ENCODE data around the gene SSBP3.
A peak's percentile ranks its signal among the peaks of the same experiment; 100 is the strongest.

The SSBP3 gene

DNA sequence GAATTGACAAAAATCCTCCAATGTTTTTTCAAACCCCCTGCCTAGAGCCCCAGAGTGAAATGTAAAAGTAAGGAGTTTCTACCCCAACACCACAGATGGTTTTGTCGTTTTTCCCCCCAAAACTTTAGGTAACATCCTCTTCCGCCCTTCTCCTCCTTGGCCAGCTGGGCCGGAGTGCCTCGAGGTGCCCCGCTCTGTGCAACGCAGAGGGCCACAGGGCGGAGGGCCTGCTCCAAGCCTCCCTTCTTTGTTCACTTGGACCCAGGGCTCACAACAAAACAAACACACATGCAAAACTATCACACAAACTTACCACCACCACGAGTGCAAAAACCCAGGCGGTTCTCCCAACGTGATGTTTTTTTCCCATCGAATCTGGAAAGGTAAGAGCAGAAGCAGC is 1.9 kb downstream of the SSBP3 start:
- no peak for ATAC-seq
- Mint-ChIP-seq H3K36me3 (peaks cover 62% of the 10 kb centered on the region), H3K9me3 (no peaks in the 10 kb centered on the region), H3K4me3 (peak overlapping the region; percentile 85), H3K4me1 (peaks cover 78% of the 10 kb centered on the region), H3K27ac (peak overlapping the region; percentile 72)
- no peak for DNase-seq (ENCODE audit: low spot score in 2 of 2)

DNA sequence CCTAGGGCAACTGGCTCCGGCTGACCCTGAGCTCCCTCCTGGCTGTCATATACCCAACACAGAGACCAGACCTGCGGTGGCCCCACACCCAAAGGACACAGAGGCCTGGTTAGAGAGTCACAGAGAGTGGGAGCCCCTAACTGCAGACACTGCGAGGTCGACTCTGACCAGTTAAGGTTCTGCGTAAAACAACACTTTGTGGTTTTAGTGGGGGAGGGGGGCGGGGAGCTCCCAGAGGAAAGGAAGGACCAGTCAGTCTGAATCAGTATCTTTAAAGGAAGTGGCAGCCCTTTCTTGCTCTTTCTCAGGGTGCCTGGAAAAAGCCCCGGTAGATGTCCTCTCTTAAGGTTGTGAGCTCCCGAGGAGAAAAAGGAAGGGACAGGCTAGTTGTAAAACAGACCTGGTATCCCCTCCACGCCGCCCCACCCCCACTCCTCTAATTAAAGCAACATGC is 2.4 kb downstream of the SSBP3 start:
- Mint-ChIP-seq H3K4me1 (peaks cover 78% of the 10 kb centered on the region), H3K27ac (peak overlapping the region; percentile 72), H3K36me3 (peaks cover 66% of the 10 kb centered on the region), H3K4me3 (peak overlapping the region; percentile 85), H3K9me3 (no peaks in the 10 kb centered on the region)
- DNase-seq (ENCODE audit: low spot score in 2 of 2), result peak in 1 of 2 donors; percentile 58
- ATAC-seq, result peak; percentile 2

DNA sequence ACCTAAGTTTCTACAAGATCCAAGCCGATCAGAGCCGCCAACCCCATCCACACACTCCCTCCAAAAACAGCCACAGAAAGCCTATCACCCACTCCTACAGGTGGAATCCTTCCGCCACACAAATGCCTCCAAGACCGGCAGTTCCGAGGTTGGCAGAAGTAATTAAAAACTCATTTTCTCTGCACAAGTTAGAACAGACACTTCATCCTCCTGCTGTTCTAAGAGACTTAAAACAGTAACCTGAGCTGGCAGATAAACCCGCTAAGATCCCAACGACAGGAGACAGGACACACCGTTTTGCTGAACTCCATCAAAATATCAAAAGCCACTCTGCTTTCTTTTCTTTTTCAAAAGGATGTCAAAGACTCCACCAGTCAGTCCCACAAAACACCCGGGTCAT is 2.8 kb downstream of the SSBP3 start:
- peaks cover 78% of the 10 kb centered on the region for H3K4me1 Mint-ChIP-seq
- ATAC-seq (no peak), DNase-seq (ENCODE audit: low spot score in 2 of 2) (no peak)
- peak overlapping the region; percentile 85 for H3K4me3 Mint-ChIP-seq
- H3K9me3 Mint-ChIP-seq, result no peaks in the 10 kb centered on the region
- peak overlapping the region; percentile 72 for H3K27ac Mint-ChIP-seq
- peaks cover 70% of the 10 kb centered on the region for H3K36me3 Mint-ChIP-seq

DNA sequence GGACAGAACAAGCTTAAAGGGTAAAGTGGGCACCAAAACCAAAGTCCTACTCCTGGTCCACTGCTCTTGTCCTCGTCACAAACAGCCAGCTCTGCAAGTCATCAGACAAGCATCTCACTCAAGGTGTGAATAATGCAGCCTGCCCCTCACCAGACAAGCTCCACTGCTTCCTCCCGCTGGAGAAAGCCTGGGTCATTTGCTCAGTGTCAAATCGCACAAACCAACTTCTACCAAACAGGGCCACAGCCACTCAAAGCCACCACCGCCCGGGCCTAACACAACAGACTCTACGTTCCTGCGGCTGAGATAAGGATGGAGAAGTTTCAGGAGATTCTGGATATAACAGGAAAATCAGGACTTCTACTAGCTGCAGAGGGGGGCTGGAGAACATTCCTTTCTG is 3.3 kb downstream of the SSBP3 start:
- Mint-ChIP-seq H3K4me3 (peak overlapping the region; percentile 85), H3K36me3 (peaks cover 72% of the 10 kb centered on the region), H3K4me1 (peaks cover 77% of the 10 kb centered on the region), H3K9me3 (no peaks in the 10 kb centered on the region), H3K27ac (peak overlapping the region; percentile 72)
- DNase-seq (ENCODE audit: low spot score in 2 of 2) (no peak), ATAC-seq (no peak)

DNA sequence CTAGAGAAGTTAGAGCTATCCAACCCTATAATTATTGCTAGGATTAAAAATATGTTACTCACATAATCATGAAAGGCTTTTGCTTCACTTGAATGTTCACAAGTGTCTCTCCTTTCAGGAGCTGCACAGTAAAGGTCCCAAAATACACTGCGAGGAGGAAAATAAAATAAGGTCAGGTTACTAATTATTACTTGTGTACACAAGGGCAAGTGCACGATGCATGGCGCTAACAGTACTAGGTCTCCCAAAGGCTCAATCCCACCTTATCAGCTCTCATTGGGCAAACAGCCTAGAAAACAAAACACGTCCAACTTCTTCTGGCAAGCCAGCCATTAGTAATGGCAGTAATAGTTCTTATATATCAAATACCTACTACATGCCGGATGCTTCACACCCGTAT is 4.4 kb downstream of the SSBP3 start:
- Mint-ChIP-seq H3K36me3 (peaks cover 74% of the 10 kb centered on the region), H3K4me3 (no peak overlapping the region), H3K4me1 (peaks cover 79% of the 10 kb centered on the region), H3K9me3 (no peaks in the 10 kb centered on the region), H3K27ac (no peak overlapping the region)
- DNase-seq (ENCODE audit: low spot score in 2 of 2), result no peak
- no peak for ATAC-seq

DNA sequence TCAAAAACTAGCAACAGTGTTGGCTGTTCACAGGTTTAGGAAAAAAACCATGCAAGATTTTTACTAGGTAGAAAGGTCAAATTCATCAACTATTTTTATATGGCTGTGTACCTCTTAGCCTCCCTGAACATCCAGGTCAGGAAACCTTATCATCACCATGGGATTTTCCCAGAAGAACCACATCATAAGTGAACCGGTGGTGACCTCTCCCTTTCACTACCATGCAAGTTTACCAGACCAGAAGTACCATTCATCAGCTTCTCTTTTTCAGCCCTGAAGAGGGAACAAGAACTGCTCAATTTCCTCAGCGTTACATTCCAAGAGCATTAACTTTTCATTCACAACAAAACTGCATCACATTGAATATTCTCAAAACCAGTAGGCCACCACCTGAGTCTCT is 5.9 kb downstream of the SSBP3 start:
- Mint-ChIP-seq H3K36me3 (peaks cover 87% of the 10 kb centered on the region), H3K4me1 (peaks cover 89% of the 10 kb centered on the region), H3K4me3 (peak overlapping the region; percentile 9), H3K27ac (no peak overlapping the region), H3K9me3 (no peaks in the 10 kb centered on the region)
- peak; percentile 57 for ATAC-seq
- no peak for DNase-seq (ENCODE audit: low spot score in 2 of 2)

DNA sequence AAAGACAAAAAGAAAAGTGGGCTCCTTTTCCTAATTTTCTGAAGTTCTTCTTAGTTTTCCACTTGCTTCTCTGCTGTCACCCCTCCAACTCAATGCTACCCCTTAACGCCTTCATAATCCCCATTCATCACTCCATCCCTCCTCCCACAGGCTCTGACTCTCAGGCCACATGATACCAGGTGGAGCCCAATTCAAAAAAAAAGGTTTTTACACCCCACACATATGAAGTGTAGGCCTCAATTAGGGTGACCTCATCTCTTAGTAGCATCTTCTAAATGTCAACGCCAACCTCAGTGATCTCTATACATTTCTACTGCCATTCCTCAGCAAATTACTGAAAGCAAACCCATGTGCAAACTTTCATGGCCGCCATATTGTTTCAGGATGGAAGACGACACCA is 6.4 kb downstream of the SSBP3 start:
- peaks cover 90% of the 10 kb centered on the region for H3K36me3 Mint-ChIP-seq
- H3K9me3 Mint-ChIP-seq, result no peaks in the 10 kb centered on the region
- H3K27ac Mint-ChIP-seq, result peak overlapping the region; percentile 2
- DNase-seq (ENCODE audit: low spot score in 2 of 2) (no peak), ATAC-seq (peak; percentile 76)
- peak overlapping the region; percentile 9 for H3K4me3 Mint-ChIP-seq
- peaks cover 89% of the 10 kb centered on the region for H3K4me1 Mint-ChIP-seq

GRCh38 chr1:54398963-54399528 is 7.1 kb downstream of the SSBP3 start:
- DNase-seq (ENCODE audit: low spot score in 2 of 2) (no peak), ATAC-seq (peak; percentile 77)
- peaks cover 90% of the 10 kb centered on the region for H3K36me3 Mint-ChIP-seq
- H3K9me3 Mint-ChIP-seq, result no peaks in the 10 kb centered on the region
- peaks cover 81% of the 10 kb centered on the region for H3K4me1 Mint-ChIP-seq
- peak overlapping the region; percentile 9 for H3K4me3 Mint-ChIP-seq
- H3K27ac Mint-ChIP-seq, result peak overlapping the region; percentile 2

DNA sequence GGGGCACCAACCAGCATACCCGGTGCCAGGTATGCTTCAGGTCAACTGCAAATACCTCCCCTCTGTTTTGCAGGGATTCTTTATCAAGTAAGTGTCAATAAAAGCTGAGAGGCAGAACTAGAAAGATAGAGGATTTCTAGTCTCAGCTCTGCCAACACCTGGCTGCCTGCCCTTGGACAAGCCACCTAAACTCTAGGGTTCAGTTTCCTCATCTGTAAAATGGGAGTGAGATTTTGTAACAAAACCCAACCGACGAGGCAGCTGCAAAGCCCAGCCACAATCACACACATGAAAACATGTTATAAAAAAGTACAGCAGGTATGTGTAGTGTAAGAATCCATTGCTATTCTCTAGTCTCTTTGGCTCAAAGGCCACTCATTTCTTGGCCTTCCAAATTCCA is 8.2 kb downstream of the SSBP3 start:
- no peak overlapping the region for H3K4me3 Mint-ChIP-seq
- peak overlapping the region; percentile 18 for H3K27ac Mint-ChIP-seq
- DNase-seq (ENCODE audit: low spot score in 2 of 2), result no peak
- ATAC-seq, result no peak
- H3K9me3 Mint-ChIP-seq, result no peaks in the 10 kb centered on the region
- H3K4me1 Mint-ChIP-seq, result peaks cover 72% of the 10 kb centered on the region
- H3K36me3 Mint-ChIP-seq, result peaks cover 93% of the 10 kb centered on the region

- no peak overlapping the region for H3K4me3 Mint-ChIP-seq
- H3K9me3 Mint-ChIP-seq, result no peaks in the 10 kb centered on the region
- peak overlapping the region; percentile 18 for H3K27ac Mint-ChIP-seq
- peaks cover 70% of the 10 kb centered on the region for H3K4me1 Mint-ChIP-seq
- DNase-seq (ENCODE audit: low spot score in 2 of 2), result no peak
- no peak for ATAC-seq
- H3K36me3 Mint-ChIP-seq, result peaks cover 93% of the 10 kb centered on the region
These were observed 9.1 kb downstream of the SSBP3 start for GRCh38 chr1:54397090-54397591.

DNA sequence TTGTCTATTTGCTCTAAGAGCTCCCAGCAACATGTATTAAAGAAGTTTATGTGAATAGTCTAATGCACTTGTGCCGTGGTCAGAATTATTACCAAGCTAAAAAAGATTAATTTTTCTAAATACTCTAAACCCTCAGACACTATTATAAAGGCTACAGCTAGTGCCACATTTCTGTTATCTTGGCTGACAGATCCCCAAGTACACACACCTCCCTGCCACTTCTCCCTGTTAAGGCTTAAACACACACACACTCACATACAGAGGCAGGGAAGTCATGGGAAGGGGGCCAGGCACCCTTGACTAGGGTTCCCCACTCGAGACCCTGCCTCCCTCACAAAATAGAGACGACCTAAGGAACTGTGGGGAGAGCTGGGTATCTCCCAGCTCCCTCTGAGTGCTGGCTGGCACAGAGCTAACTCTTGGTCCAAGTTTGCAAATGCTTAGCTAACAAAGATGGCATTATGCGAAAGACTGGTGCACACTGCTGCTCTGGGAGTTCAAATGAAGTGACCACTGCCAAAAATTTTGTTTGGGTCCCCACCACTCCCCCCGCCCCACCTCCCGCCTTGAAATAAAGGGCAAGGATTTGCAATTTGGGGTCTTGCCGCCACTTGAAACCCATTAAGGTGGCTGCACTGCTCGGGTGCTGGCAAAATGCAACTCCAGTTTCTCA is 9.8 kb downstream of the SSBP3 start:
- Mint-ChIP-seq H3K4me3 (no peak overlapping the region), H3K27ac (no peak overlapping the region), H3K36me3 (peaks cover 93% of the 10 kb centered on the region), H3K9me3 (no peaks in the 10 kb centered on the region), H3K4me1 (peaks cover 69% of the 10 kb centered on the region)
- DNase-seq (ENCODE audit: low spot score in 2 of 2) (no peak), ATAC-seq (no peak)

- ATAC-seq (no peak), DNase-seq (ENCODE audit: low spot score in 2 of 2) (no peak)
- H3K4me1 Mint-ChIP-seq, result peaks cover 67% of the 10 kb centered on the region
- no peaks in the 10 kb centered on the region for H3K9me3 Mint-ChIP-seq
- H3K4me3 Mint-ChIP-seq, result no peak overlapping the region
- H3K36me3 Mint-ChIP-seq, result peaks cover 85% of the 10 kb centered on the region
- no peak overlapping the region for H3K27ac Mint-ChIP-seq
These were observed 10.8 kb downstream of the SSBP3 start for GRCh38 chr1:54395281-54395934.

GRCh38 chr1:54394104-54394503 is 12.1 kb downstream of the SSBP3 start:
- peaks cover 59% of the 10 kb centered on the region for H3K4me1 Mint-ChIP-seq
- H3K4me3 Mint-ChIP-seq, result no peak overlapping the region
- ATAC-seq, result no peak
- H3K36me3 Mint-ChIP-seq, result peaks cover 84% of the 10 kb centered on the region
- DNase-seq (ENCODE audit: low spot score in 2 of 2), result no peak
- H3K9me3 Mint-ChIP-seq, result no peaks in the 10 kb centered on the region
- no peak overlapping the region for H3K27ac Mint-ChIP-seq

- Mint-ChIP-seq H3K4me1 (peaks cover 57% of the 10 kb centered on the region), H3K36me3 (peaks cover 76% of the 10 kb centered on the region), H3K4me3 (no peak overlapping the region), H3K27ac (peak overlapping the region; percentile 49), H3K9me3 (no peaks in the 10 kb centered on the region)
- no peak for DNase-seq (ENCODE audit: low spot score in 2 of 2)
- no peak for ATAC-seq
These were observed 13.8 kb downstream of the SSBP3 start for GRCh38 chr1:54392401-54392800.

DNA sequence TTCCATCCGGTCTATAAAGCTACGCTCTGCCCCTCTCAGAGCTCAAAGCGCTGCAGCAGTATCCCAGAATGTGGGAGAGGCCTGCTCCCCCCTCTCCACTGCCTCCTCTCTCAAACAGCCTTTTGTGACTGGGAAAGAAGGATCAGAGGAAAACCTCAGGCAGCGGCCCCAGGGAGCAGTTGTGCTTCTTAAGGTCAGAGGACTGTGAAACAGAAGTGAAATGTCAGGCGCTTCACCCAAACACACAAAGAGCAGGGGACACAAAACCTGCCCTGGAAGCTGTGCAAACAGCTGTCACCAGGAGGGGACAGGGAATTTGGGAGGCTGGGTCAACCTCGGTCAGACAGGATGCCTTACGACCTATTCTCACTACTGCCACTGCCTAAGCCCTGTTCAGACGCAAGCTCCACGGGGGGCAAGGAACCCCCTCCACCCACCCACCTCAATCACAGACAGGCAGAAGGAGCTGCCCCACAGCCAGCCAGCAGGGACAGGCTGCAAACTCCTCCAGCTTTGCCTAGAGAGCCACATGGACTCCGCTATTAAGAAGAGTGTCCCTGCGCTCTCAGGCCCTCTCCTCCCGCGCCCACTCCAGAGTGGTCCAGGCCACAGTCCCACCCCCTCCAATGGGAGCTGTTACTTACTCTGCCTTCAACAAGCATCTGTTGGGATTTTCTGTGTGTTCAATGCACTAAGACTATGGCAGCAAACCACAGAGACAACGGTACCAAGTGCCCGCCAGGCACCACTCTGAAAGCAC is 14.6 kb downstream of the SSBP3 start:
- Mint-ChIP-seq H3K4me3 (no peak overlapping the region), H3K27ac (no peak overlapping the region), H3K36me3 (peaks cover 73% of the 10 kb centered on the region), H3K4me1 (peaks cover 59% of the 10 kb centered on the region), H3K9me3 (no peaks in the 10 kb centered on the region)
- ATAC-seq (no peak), DNase-seq (ENCODE audit: low spot score in 2 of 2) (no peak)
